Stimulated activated CD8-positive, alpha-beta memory T cell treated with anti-CD3 and anti-CD28 coated beads, Interleukin-4, amount 100 ng/mL, for 48 hours (primary cell): ENCODE results near the gene ASPDH.
"Not testable (repeated sequence)": the region's sequence is repeated elsewhere in the genome, so short reads cannot be mapped to it uniquely, and the experiment has no call there.

Experiments used
- DNase-seq: peaks from one replicate; pipeline ENCODE4 v3.0.0-alpha.2; 2020

The ASPDH gene

DNA sequence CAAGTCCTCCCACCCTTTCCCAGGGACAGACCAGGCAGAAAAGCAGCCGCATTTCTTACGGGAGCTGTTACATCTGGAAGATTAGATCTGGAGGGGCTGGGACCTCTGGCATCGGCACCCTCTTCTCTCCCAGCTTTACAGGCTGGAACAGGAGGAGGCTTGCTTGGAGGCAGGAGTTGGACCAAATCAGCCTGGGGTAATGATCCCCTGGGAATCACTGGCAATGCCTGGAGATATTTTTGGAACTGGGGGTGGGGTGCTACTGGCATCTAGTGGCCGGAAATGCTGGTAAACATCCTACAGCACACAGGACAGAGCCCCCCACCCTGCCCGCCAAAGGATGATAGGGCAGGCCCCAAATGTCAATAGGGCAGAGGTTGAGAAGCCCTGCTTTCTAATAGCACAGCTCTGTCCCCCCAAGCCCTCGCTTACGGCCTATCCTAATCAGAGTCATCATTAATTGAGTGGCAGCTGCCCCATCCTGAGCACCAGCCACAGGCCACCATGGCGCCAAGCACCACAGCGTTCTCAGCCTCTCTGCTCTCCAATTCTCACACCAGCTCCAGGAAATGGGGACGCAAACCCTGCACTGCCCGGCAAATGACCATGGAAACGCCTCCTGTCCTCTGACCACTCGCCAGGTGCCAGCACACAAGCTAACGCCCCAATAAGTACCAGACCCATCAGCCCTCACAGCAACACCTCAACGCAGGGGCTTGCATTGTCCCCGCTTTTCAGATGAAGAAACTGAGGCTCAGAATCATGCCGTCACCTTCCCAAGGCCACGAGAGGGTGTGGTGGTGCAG lies 33.9 kb upstream of the ASPDH start:
- DNase-seq, result no peak

DNA sequence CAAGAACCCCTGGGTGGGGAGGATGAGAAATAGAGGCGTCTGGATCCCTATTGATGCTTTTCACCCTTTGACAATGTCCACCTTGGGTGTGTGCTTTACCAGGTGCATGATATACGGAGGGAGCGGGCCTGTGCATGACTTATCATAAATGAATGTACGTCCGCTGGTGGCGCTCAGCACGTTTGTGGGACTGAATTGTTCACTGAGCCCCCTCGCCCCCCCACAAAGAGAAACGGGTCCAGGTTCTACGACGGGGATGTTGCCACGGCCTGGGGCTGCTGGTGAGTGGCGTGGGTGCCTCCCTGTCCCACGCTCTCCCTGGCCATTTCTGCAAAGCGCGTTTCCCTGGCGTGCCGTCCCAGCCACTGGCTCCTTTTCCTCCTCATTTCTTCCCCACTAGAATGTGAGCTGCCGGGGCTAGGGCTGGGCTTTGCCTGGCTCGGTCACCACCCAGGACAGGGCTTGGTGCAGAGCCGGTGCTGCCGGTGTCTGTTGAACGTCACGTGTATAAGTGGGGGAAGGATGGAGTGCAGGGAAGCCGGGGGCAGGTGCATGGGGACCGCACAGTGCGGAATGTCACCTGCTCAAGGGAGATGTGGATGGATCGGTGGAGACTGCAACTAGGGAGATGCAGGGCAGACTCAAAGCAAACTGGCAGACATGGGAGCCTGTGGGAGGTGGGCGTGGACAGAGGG lies 33.0 kb upstream of the ASPDH start:
- no peak for DNase-seq

DNA sequence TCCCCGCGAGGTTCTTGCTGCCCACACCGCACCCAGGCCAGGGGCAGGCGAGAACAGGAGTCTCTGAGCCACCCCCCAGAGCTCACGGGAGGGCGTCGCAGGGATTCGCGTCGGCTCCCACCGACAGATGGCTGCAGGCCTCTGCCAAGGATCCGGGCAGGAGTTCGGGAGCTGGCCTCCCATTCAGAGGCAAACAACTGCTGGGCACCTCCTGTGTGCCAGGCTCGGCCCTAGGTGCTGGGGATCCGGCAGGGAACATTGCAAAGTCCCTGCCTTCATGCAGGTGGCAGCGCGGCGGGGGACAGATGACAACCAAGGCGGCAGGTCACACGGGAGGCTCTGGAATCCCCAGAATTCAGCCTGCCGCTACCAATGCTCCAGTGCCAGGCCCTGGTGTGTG lies 29.2 kb upstream of the ASPDH start:
- DNase-seq, result no peak

DNA sequence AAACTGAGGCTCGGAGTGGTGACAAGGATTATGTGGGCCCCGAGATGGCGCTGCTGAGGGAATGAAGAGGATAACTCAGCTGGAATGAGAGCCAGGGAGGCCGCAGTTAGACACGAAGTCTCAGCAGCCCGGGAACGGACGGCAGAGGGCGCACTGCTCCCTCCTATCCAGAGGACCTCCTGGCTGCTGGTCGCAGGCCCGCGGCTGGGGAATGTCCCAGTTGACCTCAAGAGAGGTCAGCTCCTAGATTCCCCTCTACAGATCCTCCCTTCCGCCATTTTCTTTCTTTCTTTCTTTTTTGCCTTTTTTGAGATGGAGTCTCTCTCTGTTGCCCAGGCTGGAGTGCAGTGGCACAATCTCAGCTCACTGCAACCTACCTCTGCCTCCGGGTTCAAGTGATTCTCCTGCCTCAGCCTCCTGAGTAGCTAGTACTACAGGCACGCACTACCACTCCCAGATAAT lies 24.1 kb upstream of the ASPDH start:
- DNase-seq, result peak; percentile 89

DNA sequence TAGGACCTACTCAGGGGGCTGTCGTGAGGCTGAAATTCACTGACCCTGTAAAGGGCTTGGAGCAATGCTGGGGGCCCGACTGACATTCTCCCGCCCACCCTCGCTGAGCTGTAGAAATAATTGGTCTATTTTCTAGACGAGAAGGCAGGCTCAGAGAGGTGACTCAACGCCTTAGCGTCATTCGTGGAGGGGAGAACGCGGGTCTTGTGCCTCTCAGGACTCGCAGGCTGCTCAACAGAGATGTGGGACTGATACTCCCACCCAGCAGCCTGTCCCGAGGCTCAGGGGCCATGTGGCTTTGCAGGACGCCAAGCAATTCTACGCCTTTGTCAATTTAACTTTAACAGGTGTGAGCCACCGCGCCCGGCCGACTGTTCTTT lies 23.6 kb upstream of the ASPDH start:
- DNase-seq, result no peak

DNA sequence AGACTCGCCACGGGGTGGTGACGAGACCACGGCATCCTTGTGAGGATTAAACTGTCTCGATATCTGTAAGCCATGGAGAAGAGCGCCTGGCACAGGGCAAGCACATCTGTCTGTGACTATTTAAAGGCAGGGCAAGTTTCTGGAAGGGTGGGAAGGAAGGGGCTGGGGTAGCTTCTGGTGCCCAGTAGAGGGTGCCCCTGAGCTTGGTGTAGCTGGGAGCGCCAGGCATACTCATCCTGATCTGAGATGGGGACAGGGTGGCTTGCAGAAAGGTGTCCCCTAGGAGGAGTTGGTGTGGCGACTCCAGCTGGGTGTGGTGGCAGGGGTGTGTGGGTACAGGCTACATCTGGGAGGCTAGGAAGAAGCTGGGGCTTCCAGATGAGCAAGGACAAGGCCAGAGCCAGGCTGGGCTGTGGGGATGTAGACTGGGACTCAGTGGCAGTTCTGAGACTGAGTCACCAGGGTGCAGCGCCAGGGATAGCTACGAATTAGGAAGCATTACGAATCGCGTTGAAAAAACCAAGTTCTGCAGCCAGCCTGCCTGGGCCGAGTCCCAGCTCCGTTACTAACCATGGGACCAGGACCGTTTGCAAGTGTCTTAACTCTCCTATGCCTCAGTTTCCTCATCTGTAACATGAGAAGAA lies 23.1 kb upstream of the ASPDH start:
- DNase-seq, result no peak

DNA sequence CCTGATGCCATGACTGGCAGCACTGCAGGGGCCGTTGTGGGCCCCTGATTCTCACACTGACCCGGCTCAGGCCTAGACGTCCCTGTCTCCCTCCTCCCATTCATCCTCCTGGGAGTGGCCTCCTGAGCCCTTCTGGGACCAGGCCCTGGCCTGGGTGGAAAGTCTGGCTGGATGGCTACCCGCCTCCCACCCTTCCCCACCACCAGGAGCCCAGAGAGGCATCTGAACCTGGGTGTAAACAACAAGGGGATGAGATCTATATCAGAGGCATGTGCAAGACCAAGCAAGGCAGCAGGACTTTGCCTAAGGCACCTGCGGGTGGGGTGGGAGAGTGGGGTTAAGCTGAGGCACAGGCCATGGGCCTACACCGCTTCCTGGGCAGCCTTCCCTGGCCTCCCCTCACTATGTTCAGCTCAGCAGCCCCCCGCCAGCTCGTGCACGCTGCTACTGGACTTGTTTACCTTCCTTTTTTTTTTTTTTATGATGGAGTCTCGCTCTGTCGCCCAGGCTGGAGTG lies 22.0 kb upstream of the ASPDH start:
- no peak for DNase-seq

DNA sequence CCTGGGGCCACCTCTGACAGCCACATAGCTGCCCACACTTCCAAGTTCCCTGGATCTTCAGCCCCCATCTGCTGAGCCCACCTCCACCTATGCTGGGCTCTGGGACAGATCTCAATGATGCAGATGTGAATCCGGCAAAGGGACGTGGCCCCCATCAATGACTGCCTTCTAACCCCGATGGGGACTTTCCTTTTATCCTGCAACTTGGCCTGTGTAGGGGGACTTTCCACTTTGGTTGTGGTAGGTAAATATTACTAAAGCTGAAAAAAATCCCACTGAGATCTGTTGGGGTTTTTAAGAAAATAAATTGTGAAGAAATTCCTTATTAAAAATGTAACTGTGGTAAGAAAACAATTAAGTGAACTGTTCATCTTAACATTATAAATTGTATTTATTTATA lies 20.8 kb upstream of the ASPDH start:
- DNase-seq, result no peak

DNA sequence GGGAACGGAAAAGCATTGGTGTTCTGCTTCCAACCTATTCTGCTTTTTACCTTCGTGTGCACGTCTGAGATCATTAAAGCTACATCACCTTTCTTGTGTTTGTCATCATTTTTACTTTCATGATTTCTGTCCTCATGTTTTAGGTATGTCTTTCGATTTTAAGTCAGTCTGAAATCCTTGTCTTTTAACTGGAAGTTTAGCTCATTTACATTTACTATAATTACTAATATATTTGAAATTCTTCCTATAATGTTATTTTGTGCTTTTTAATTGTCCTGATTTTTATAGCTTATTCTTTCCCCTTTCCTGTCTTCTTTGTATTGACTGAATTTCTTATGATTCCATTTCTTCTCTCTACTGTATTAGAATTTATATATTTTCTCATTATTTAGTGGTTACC lies 19.2 kb upstream of the ASPDH start:
- no peak for DNase-seq

DNA sequence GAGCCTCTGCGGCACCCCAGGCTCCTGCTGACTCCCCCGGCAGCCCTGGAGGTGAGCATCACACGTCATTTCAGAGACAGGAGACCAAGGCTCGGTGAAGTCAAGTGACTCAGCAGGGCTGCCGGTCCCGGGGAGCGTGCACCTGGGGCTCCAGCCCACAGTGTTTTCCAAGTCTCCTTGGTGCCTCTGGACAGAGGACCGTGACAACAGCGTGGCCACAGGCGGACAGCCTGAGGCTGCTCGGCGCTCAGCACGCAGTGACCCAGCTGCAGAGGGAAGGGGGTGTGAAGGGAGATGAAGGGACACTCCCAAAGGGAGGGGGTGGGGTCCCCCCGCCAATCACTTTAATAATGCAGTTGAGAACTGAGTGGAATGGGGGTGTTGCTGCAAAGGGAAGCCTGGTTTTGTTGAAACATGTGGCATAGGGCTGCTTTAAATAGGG lies 17.5 kb upstream of the ASPDH start:
- DNase-seq, result no peak

DNA sequence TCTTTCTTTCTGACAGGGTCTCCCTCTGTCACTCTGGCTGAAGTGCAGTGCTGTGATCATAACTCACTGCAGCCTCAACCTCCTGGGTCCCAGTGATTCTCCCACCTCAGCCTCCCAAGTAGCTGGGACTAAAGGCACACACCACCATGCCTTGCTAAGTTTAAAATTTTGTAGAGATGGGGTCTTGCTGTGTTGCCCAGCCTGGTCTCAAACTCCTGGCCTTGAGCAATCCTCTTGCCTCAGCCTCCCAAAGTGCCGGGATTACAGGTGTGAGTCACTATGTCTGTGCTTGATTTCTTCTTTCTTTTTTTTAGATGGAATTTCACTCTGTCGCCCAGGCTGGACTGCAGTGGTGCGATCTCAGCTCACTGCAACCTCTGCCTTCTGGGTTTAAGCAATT lies 14.3 kb upstream of the ASPDH start:
- DNase-seq, result not testable (repeated sequence)

DNA sequence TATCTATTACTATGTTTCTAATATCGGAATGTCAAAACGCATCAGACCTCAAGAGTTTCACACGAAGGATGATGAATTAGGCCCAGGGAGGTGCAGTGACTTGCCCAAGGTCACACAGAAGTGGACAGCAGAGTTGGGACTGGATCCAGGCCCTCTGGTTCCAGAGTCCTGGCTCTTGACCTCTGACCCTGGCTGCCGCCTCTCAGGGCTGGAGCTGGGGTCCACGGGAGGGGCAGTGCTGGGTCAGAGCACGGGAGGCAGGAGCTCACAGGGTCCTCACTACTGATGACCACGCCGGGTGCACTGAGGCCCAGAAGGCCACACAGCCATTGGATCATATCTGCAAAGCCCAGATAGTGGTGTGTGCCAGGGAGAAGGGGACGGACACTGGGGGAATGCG lies 9.2 kb upstream of the ASPDH start:
- DNase-seq, result no peak

DNA sequence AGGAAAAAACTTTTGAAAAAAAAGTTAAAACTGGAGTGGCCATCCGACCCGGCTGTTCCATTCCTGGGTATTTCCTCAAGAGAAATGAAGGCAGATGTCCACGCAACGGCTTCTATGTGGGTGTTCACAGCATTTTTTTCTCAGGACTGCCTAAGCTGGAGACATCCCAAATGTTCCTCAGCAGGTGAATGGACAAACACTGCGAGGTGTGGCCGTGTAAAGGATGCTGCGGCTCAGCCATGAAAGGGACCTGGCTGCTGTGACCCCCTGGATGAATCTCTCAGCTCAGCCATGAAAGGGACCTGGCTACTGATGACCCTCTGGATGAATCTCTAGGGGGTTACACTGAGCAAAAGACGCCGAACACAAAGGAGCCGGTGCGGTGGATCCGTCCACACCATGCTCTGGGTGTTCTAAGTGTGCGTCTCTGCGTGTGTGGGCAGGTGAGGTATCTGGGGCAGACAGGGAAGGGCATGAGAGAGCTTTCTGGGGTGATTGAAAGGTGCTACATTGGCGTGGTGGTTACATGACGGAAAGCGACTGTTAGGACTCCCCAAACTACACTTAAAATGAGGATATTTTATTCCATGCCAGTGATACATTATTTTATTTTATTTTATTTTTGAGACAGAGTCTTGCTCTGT lies 7.2 kb upstream of the ASPDH start:
- no peak for DNase-seq

DNA sequence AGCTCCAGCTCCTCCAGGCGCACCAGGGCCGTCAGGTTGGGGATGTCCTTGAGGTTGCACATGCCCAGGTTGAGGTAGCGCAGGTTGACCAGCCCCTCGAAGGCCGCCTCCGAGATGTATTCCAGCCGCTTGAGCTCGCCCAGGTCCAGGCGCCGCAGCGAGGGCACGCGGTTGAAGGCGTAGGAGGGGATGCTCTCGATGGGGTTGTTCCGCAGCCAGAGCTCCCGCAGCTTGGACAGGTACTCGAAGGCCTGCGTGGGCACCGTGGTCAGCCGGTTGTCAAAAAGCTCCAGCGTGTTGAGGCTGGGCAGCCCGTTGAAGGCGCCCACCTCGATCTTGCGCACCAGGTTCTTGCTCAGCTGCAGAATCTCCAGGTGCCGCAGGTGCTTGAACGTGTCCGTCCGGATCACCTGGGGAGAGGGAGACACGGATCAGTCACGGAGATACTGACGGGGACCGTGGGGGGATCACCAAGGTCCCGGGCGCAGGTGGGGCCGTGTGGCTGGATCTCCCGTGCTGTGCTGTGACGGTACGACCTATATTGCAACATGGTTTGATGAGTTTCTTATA lies 5.4 kb upstream of the ASPDH start:
- no peak for DNase-seq

DNA sequence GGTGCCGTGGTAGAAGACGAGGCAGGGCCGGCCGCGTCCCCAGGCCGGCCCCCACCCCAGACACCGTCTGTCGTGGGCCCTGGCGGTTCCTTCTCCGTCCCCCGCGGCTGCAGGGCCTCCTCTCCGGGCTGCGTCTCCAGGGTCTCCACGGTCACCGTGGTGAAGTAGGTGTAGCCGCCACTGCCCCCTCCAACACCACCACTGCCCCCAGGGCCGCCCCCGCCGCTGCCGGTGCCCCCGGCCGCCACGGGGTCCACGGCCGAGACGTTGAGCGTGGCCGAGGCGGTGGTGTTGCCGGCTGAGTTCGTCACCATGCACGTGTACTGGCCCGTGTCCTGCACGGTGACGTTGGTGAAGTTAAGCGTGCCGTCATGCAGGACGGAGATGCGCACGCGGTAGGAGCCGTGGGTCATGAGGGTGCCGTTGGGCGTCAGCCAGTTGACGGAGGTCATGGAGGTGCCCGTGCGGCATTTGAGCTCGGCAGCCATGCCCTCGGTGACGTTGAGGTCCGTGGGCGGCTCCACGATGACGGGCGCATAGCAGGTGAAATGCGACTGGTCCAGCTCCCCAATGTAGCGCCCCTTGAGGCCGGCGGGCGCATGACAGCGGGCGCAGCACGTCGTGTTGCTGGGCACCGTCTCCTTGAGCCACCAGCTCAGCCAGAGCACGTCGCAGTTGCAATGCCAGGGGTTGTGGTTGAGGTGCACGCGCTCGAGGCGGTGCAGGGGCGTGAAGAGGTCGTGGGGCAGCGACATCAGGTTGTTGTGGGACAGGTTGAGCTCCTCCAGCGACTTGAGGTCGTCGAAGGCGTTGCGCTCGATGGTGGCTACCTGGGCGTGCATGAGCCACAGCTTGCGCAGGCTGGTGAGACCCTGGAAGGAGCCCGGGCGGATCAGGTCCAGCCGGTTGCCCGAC lies 4.6 kb upstream of the ASPDH start:
- DNase-seq, result peak; percentile 48

DNA sequence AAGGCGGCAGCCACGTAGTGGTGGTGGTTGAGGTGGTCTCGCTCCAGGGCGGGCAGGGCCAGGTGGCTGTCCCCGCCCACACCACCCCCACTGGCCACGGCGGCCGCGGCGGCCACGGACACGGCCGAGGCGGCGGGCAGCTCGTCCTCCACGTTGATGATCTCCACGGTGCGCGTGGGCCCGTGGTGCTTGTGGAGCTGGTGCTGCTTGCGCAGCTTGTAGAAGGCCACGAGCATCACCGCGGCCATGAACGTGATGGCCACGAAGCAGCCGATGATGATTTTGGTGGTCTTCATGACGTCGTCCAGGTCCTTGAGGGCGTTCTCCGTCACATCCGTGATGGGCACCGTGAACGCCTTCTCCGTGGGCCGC lies 4.0 kb upstream of the ASPDH start:
- DNase-seq, result no peak

DNA sequence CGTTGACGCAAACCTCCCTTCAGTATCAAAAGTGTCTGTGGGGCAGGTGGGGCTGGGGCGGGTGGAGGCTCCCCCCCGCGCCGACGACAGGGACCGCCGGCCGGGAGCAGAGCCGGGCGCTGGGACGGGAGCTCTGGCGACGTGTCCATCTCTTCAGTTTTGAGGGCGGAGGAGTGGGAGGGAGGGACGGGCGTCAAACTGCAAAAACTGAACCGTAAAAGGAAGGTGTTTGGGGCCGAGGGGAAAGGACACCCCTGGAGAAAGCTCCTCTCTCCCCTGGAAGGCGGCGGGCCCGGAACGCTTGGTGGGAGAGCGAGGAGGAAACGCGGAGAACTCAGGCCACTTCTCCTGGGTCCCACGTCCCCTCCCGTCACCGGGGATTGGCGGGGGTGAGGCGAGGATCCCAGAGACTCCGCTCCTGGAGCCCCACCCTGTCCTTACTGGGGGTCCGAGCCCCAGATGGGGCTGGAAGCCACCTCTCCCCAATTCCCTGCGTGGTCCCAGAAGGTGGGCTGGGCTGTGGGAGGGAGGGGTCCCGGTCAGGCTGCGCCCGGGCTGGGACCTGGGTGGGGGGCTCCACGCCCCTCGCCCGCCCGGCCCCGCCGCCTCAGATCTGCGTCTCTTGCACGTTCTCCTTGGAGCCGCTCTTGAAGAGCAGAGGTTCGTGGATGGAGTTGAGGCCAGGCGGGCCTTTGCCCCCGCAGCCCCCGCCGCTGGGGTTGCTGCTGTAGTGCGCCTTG lies 3.4 kb upstream of the ASPDH start:
- no peak for DNase-seq

DNA sequence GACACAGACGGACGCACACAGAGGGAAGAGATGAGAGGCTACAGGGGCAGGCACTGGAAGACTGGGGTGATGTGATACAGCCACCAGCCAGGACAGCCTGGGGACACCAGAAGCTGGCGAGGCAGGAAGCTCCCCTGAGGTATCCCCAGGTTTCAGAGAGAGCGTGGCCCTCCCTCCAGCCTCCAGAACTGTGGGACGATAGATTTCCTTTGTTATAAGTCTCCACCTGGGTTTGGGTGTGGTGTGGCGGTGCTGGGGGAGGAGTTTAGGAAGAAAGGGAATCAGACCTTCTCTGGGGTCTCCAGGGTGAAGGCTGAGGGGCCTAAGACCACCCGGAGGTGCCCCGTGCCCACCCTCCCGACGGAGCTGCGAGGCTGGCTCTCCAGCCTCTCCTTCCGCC lies 2.7 kb upstream of the ASPDH start:
- DNase-seq, result no peak

DNA sequence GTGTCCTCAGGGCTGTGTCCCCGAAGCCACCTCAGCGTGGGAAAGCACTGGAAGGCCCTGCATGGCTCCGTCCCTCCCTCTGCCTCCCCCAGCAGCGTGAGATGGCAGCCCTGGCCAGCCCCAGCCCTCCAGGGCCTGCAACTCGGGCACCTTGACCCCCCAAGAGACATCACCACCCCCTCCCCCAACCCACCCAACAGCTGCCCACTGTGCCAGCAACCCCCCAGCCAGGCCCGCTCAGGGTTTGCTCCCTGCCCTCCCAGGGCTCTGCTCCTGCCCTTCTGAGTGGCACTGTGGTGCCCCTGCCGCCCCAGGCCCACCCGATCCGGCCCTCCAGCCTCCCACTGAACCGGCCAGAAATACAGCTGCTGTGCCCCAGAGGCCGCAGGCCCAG lies 1.5 kb upstream of the ASPDH start:
- no peak for DNase-seq

DNA sequence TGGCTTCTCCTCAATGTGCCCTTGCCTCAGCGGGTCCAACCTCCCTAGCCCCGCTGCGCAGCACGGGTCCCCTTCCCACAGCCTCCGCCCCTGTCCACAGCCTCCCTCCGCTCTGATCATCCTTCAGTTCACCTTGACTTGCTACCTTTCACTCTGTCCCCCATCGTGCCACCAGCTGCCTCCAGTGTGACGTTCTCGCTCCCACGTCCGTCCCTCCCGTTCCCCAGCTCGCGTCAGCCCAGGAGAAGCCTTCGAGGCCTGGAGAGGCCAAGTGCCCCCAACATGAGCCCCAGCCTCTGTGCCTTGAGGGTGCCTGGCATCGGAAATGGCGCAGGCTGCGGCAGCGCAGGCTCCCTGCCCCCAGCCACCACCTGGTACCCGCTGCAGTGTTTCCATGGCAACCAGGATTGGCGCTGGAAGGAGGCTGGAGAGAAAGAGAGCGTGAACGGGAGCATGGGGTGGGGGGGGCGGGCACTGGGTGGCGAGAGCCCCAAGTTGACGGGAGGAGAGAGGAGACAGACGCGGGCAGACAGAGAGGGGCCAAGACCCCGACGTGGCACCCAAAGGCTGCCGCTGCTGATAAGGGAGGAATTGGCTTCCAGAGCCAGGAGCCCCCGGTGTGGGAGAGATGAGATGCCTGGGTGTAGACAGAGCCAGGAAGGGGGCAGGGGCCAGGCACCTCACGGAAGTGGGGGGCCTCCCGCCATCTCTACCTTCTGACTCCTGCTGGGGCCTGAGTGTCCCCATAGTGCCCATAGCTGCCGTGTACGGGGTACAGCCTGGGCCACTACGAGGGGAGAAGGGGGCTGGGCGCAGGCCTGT lies 844 bp upstream of the ASPDH start:
- DNase-seq, result no peak
